ENCODE data around the gene TMEM87A.
A peak's percentile ranks its signal among the peaks of the same experiment; 100 is the strongest.

TMEM87A gene

GRCh38 chr15:42207674-42208579, 65.3 kb downstream of the TMEM87A start, which contains the start of gene VPS39:
TSS of gene VPS39 (minus strand) at chr15:42208304. CDS start at chr15:42208153, 151 bp downstream.
- TF ChIP-seq CTCF (IDR thresholded peaks at IDR 0.05; ENCODE audit: low read depth, low read length) (no peak), POLR2A (IDR thresholded peaks at IDR 0.05; ENCODE audit: extremely low read depth, insufficient read length) (peak; percentile 87), MYC (IDR thresholded peaks at IDR 0.05; ENCODE audit: low read depth, low read length) (peak; percentile 42; the same call in 1 of the 2 replicates)
- TF ChIP-seq, protein P1, sequence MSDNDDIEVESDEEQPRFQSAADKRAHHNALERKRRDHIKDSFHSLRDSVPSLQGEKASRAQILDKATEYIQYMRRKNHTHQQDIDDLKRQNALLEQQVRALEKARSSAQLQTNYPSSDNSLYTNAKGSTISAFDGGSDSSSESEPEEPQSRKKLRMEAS (IDR thresholded peaks at IDR 0.05; ENCODE audit: low read depth, low read length): 0 out of 2 replicates have a peak, but pooled peaks have one; percentile 26
- peak within 1 kb of the TSS; percentile 84 for H3K4me3 ChIP-seq (ENCODE audit: low read depth, low read length)
- peak; percentile 86 for DNase-seq (ENCODE audit: low read depth)

GRCh38 chr15:42206406-42206805, 66.8 kb downstream of the TMEM87A start:
- no peak overlapping the region for H3K4me3 ChIP-seq (ENCODE audit: low read depth, low read length)
- DNase-seq (ENCODE audit: low read depth): no peak
- TF ChIP-seq CTCF (IDR thresholded peaks at IDR 0.05; ENCODE audit: low read depth, low read length): no peak
- TF ChIP-seq MYC (IDR thresholded peaks at IDR 0.05; ENCODE audit: low read depth, low read length): no peak
- TF ChIP-seq POLR2A (IDR thresholded peaks at IDR 0.05; ENCODE audit: extremely low read depth, insufficient read length): no peak
- TF ChIP-seq, protein P1 (IDR thresholded peaks at IDR 0.05; ENCODE audit: low read depth, low read length): no peak

DNA sequence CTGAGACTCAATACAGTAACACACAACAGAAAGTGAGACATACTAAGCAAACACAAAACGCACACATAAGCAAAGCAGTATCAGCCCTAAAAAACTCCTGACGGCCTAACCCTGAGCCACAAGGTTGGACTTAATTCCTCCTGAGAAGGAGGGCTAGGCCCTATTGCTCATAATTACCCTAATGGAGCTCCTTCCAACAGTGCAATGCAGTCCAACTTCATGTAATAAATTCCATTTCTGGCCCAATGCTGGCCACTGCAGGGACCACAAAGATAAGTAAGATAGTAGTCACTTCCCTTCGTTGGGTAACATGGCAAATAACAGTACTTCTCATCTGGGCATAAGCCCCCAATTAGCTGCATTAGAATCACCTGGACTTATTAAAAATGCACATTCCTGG, 69.3 kb downstream of the TMEM87A start:
- no peak overlapping the region for H3K4me3 ChIP-seq (ENCODE audit: low read depth, low read length)
- TF ChIP-seq POLR2A (IDR thresholded peaks at IDR 0.05; ENCODE audit: extremely low read depth, insufficient read length): no peak
- TF ChIP-seq, protein P1 (IDR thresholded peaks at IDR 0.05; ENCODE audit: low read depth, low read length): no peak
- TF ChIP-seq CTCF (IDR thresholded peaks at IDR 0.05; ENCODE audit: low read depth, low read length): no peak
- no peak for TF ChIP-seq MYC (IDR thresholded peaks at IDR 0.05; ENCODE audit: low read depth, low read length)
- DNase-seq (ENCODE audit: low read depth): peak; percentile 12

DNA sequence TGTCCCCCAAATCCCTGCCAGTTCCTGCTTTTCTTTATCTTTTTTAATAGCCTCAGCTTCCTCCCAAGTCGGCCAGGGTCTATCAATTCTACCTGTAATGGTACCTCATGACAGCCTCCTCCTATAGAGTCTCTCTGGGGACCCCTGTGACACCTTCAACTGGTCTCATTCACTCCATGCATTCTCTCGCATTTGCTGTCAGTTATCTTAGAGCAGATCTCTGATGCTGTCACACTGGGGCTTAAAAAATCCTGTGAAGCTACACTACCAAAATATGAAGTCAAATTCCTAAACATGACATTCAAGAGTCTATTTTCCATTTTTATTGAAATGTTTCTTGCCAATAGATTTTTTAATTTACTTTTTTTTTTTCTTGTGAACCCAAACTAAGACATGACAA, 70.6 kb downstream of the TMEM87A start:
- TF ChIP-seq MYC (IDR thresholded peaks at IDR 0.05; ENCODE audit: low read depth, low read length): no peak
- TF ChIP-seq CTCF (IDR thresholded peaks at IDR 0.05; ENCODE audit: low read depth, low read length): no peak
- TF ChIP-seq, protein P1 (IDR thresholded peaks at IDR 0.05; ENCODE audit: low read depth, low read length): no peak
- TF ChIP-seq POLR2A (IDR thresholded peaks at IDR 0.05; ENCODE audit: extremely low read depth, insufficient read length): no peak
- no peak for DNase-seq (ENCODE audit: low read depth)
- no peak overlapping the region for H3K4me3 ChIP-seq (ENCODE audit: low read depth, low read length)

DNA sequence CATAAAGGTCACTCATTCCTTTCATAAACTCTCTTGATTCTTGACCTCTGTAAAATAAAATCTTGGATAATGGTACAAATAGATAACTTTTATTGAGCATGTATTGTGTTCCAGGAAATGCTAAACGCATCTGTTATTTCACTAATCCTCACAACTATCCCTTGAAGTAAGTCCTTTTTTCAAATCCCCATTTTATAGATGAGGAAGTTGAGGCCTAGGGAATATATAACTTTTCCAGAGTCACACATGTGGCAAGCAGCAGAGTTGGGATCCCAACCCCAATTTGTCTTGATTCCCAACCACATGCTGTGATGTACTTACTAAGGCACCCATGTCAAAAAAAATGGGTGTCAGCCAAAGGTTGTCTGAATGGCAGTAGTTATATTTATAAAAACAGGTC, 71.4 kb downstream of the TMEM87A start:
- TF ChIP-seq, protein P1 (IDR thresholded peaks at IDR 0.05; ENCODE audit: low read depth, low read length): no peak
- TF ChIP-seq POLR2A (IDR thresholded peaks at IDR 0.05; ENCODE audit: extremely low read depth, insufficient read length): no peak
- no peak for TF ChIP-seq MYC (IDR thresholded peaks at IDR 0.05; ENCODE audit: low read depth, low read length)
- no peak for TF ChIP-seq CTCF (IDR thresholded peaks at IDR 0.05; ENCODE audit: low read depth, low read length)
- no peak overlapping the region for H3K4me3 ChIP-seq (ENCODE audit: low read depth, low read length)
- DNase-seq (ENCODE audit: low read depth): no peak

All from NB4 (cell line).